VCaP (cell line): ENCODE results near the gene SSU72.

ENCODE experiments used
- H3K27ac ChIP-seq: fragments of 450-650 bp; 2 replicates; pipeline ENCODE4 v1.5.1; 2017
- TF ChIP-seq, protein P1 (sequence below): fragments of 450-650 bp; conservative IDR thresholded peaks from 2 replicates; pipeline ENCODE4 v1.5.1; 2017; ENCODE audit warnings: mild to moderate bottlenecking, moderate library complexity

The SSU72 gene

DNA sequence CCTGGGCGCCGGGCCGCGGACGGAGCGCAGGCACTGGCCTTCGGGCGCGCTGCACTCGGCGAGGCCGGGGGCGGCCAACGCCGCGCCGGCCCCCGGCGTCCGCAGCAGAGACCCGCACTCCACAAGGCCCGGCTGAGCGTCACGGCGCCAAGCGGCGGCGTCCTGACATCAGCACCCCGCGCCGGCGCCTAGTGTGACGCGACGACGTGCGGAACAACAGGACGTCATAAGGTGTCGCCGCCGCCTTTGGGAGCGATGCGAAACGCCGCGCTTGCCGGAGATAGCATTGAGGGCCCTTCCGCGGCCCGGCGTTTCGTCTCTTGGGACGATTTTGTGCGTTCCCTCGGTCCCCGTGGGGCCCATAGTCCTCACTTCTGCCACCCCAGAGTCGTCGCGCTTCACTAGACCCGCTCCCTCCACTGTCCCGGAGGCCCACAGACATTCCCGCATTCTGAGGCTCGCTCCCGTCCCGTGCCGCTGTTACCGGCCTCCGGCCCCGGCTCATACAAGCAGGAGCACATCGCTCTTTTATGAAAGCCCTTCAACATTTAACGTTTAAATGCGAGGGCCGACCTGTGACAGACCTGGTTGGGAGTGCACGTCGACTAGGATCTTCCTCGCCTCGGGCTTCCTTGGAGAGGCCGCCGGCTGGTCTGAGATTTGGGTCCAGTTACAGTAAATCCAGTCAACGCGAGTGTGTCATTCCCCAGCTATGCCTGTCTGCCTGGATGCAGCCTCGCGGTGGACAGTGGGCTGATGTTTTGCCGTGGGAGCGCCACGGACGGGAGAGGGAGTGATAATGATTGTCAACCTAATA lies at the start of gene SSU72:
TSS of gene SSU72 (minus strand) at position 143 of the 817 bp plus-strand sequence. CDS start 306 bp downstream, outside the sequence.
- H3K27ac ChIP-seq, result peak within 1 kb of the TSS; percentile 100
- TF ChIP-seq, protein P1, sequence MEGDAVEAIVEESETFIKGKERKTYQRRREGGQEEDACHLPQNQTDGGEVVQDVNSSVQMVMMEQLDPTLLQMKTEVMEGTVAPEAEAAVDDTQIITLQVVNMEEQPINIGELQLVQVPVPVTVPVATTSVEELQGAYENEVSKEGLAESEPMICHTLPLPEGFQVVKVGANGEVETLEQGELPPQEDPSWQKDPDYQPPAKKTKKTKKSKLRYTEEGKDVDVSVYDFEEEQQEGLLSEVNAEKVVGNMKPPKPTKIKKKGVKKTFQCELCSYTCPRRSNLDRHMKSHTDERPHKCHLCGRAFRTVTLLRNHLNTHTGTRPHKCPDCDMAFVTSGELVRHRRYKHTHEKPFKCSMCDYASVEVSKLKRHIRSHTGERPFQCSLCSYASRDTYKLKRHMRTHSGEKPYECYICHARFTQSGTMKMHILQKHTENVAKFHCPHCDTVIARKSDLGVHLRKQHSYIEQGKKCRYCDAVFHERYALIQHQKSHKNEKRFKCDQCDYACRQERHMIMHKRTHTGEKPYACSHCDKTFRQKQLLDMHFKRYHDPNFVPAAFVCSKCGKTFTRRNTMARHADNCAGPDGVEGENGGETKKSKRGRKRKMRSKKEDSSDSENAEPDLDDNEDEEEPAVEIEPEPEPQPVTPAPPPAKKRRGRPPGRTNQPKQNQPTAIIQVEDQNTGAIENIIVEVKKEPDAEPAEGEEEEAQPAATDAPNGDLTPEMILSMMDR, result no peak

DNA sequence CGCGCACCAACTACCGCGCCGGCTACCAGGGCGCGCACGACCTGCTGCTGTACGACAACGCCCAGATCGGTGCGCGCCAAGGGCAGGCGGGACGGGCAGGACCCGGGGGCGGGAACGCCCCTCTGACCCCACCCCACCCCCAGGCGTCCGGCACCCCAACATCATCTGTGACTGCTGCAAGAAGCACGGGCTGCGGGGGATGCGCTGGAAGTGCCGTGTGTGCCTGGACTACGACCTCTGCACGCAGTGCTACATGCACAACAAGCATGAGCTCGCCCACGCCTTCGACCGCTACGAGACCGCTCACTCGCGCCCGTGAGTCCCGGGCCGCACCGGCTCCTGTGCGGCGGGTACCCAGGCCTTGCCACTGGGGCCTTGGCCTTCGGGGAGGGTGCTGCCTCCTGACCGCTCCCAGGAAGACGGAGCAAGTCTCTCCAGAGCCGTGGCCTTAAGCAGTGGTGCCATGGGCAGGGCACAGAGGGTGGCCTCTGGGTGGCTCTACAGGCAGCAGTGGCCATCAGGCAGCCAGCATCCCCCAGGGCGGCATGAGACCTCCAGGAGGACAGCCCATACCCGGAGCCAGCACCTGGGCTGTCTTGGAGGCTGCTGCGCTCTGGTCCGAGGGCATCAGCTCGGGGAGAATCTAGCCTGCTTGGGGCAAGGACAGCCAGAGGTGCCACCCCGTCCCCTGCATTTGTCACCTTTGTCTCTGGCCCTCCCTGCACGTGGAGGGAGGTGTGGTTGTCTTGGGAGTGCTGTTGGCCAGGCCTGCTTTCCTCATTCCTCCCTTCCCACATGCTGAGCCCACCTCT lies 49.2 kb upstream of the SSU72 start:
- TF ChIP-seq, protein P1, result no peak
- no peak overlapping the region for H3K27ac ChIP-seq

DNA sequence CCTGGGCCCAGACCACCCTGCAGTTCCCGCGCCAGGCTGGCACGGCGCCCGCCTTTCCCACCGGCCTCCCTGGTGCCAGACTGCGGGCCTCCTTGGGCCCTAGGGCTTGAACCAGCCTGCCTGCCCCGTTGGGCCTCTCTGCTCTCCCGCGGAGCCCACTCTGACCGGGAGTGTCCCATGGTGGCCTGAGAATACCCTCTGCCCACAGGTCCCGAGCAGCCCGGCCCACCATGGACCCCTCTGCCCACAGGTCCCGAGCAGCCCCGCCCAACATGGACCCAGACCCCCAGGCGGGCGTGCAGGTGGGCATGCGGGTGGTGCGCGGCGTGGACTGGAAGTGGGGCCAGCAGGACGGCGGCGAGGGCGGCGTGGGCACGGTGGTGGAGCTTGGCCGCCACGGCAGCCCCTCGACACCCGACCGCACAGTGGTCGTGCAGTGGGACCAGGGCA lies 48.5 kb upstream of the SSU72 start:
- TF ChIP-seq, protein P1, result no peak

DNA sequence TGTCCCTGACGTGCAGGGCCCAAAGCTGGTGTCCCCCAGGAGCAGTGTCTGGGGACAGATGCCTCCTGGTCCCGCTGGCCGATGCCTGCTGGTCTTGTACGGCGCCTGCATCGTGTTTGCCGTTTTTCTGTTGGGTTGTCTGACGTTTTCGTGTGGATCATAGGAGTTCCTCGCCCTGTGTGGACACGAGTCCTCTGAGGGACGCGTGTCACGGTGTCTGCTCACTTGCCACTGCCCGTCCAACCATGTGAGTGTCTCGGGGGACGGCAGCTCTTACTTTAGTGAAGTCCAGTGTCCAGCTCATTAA lies 48.1 kb upstream of the SSU72 start:
- TF ChIP-seq, protein P1, result no peak
- no peak overlapping the region for H3K27ac ChIP-seq

More for the DNA sequence above, 48.5 kb upstream of the SSU72 start:
- H3K27ac ChIP-seq, result no peak overlapping the region

DNA sequence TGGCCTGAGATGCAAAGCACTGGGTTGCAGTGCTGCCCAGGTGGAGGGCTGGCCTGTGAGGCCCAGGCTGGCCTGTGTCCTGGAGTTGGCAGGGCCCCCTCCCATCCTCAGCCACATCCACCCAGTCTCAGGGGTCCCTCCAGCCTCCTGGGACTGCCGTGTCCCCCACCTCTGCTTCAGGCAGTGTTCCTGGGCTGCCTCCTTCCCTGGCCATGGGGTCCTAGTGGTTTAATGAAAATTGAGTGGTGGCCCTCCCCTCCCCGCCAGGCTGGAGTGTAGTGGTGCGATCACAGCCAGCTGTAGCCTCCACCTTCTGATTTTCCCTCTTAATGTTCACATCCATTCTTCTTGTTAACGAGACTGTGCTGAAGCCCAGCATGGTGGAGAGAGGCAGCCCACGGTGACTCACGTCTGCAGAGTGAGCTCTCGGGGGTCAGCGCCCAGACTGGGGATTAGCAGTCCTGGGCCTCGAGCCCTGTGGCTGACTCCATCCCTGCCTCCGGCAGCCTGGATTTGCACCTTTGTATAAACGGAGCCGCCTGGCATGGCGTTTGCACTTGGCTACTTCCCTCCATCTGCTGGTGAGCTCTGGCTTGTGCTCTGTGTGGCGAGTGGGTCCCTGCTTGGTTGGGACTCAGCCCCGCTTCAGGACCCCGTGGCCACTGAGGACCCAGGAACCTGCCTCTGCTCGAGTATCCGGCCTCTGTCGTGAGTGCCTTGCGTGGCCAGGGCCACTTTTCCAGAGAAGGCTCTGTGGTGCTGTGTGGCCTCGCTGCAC lies 47.5 kb upstream of the SSU72 start:
- TF ChIP-seq, protein P1, result no peak
- H3K27ac ChIP-seq, result no peak overlapping the region

DNA sequence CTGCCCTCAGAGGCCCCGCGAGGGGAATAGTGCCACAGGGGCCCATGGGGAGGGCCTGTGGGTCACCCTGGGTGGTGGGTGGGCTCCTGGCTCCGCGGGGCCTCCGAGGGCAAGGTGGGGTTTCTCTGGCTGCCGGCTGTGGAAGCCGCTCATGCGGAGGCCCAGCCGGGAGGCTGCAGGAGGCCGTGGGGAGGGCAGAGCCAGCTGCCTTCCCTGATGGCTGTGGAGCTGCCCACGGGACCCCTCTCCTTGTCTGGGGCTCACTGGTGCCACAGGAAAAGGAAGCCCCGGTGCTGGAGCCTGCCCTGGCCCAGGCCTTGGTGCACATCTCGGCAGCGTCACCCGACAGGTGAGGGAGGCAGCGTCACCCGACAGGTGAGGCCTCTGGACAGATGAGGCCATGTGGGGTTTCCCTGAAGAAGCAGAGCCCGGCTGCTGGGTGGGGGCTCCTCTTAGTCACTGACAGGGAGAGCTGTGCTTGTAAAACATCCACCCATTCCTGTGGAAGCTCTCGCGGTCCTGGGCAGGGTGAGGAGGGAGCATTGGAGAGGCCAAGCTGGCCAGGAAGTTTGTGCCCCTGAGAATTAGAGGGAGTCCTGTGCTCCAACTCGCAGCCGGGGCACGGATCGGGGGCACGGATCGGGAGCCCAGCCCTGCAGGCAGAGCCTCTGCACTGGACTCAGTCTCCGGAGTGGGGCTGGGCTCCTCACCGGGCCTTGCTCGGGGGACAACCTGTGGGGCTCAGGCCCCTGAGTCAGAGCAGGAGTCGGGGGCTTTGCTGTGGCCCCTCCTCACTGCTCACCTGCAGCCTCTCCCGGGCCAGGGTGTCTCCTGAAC lies 46.7 kb upstream of the SSU72 start:
- TF ChIP-seq, protein P1, result no peak
- no peak overlapping the region for H3K27ac ChIP-seq
